Measurements from ENCODE around the gene MPDZ. TPM values are rescaled to one million over a fixed set of nuclear protein-coding genes. Genes with fewer than 3 reads are reported as not detected.
A peak's percentile ranks its signal among the peaks of the same experiment; 100 is the strongest.

MPDZ gene
- total RNA-seq, 4 donors from 2014 or later: 52.9 to 84.6 (median 78.5) TPM

- DNase-seq: no peak
- TF ChIP-seq POLR2A (IDR thresholded peaks at IDR 0.05) (no peak), CTCF (IDR thresholded peaks at IDR 0.05) (no peak)
- H3K27me3 ChIP-seq: no peaks in the 10 kb centered on the region
- peak overlapping the region; percentile 57 to 98 for H3K27ac ChIP-seq
- H3K4me1 ChIP-seq: peaks cover 0 to 3% of the 10 kb centered on the region in 2 donors
- no peak overlapping the region for H3K4me3 ChIP-seq
- intact Hi-C loops (cut with DNase I; ENCODE audit: low total_unique reads): no loop called here
- H3K36me3 ChIP-seq: no peaks in the 10 kb centered on the region
- no peaks in the 10 kb centered on the region for H3K9me3 ChIP-seq
Measured at GRCh38 chr9:13274886-13275641, 4.4 kb downstream of the MPDZ start.

GRCh38 chr9:13270734-13271133 lies 8.8 kb downstream of the MPDZ start:
- Histone ChIP-seq H3K9me3 (no peaks in the 10 kb centered on the region), H3K27me3 (no peaks in the 10 kb centered on the region), H3K27ac (no peak overlapping the region), H3K4me3 (no peak overlapping the region), H3K4me1 (peaks cover 0 to 3% of the 10 kb centered on the region in 2 donors), H3K36me3 (no peaks in the 10 kb centered on the region)
- TF ChIP-seq POLR2A (IDR thresholded peaks at IDR 0.05): no peak
- no peak for TF ChIP-seq CTCF (IDR thresholded peaks at IDR 0.05)
- intact Hi-C loops (cut with DNase I; ENCODE audit: low total_unique reads): no loop called here
- no peak for DNase-seq

GRCh38 chr9:13269589-13270452 lies 9.7 kb downstream of the MPDZ start:
- Histone ChIP-seq H3K4me1 (peaks cover 0 to 2% of the 10 kb centered on the region in 2 donors), H3K9me3 (no peaks in the 10 kb centered on the region), H3K27ac (no peak overlapping the region), H3K4me3 (no peak overlapping the region), H3K27me3 (no peaks in the 10 kb centered on the region), H3K36me3 (no peaks in the 10 kb centered on the region)
- no peak for DNase-seq
- intact Hi-C loops (cut with DNase I; ENCODE audit: low total_unique reads): no loop called here
- TF ChIP-seq POLR2A (IDR thresholded peaks at IDR 0.05): no peak
- TF ChIP-seq CTCF (IDR thresholded peaks at IDR 0.05): no peak

- no peak for TF ChIP-seq POLR2A (IDR thresholded peaks at IDR 0.05)
- no peak for TF ChIP-seq CTCF (IDR thresholded peaks at IDR 0.05)
- Histone ChIP-seq H3K36me3 (no peaks in the 10 kb centered on the region), H3K4me1 (no peaks in the 10 kb centered on the region), H3K27ac (peak overlapping the region; percentile 34 to 51), H3K27me3 (no peaks in the 10 kb centered on the region), H3K4me3 (no peak overlapping the region), H3K9me3 (no peaks in the 10 kb centered on the region)
- intact Hi-C loops (cut with DNase I; ENCODE audit: low total_unique reads): no loop called here
- DNase-seq: no peak
Measured at GRCh38 chr9:13268469-13268868, 11.0 kb downstream of the MPDZ start.

- intact Hi-C loops (cut with DNase I; ENCODE audit: low total_unique reads): no loop called here
- Histone ChIP-seq H3K36me3 (no peaks in the 10 kb centered on the region), H3K27ac (peak overlapping the region; percentile 34 to 51), H3K4me3 (no peak overlapping the region), H3K4me1 (no peaks in the 10 kb centered on the region), H3K9me3 (no peaks in the 10 kb centered on the region), H3K27me3 (no peaks in the 10 kb centered on the region)
- no peak for DNase-seq
- TF ChIP-seq POLR2A (IDR thresholded peaks at IDR 0.05) (peak in 1 of 2 donors; percentile 48), CTCF (IDR thresholded peaks at IDR 0.05) (no peak)
Measured at GRCh38 chr9:13267743-13268142, 11.7 kb downstream of the MPDZ start.
